ENCODE measurements around the gene TMEM185A.

DNA sequence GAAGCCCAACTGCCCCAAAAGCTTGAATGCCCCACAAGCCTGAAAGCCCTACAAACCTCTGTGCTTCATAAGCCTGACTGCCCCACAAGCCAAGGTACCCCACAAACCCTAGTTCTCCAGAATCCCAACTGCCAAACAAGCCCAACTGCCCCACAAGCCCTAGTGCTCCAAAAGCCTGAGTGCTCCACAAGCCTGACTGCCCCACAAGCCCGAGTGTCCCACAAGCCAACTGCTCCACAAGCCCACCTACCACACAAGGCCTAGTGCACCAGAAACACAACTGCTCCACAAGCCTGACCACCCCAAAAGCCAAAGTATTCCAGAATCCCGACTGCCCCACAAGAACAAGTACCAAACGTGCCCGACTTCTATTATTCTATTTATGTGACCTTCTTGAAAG, 68.2 kb downstream of the TMEM185A start:
- TF ChIP-seq CTCF (conservative IDR thresholded peaks at IDR 0.05; ENCODE audit: low read length) = no peak
- no peak for TF ChIP-seq EZH2phosphoT487 (IDR thresholded peaks at IDR 0.05; ENCODE audit: borderline replicate concordance, low read depth, low read length)

Measured in OCI-LY7 (cell line).